HG03558 (cell line): ENCODE measurements around the gene CUTA.

Experiments used
- ATAC-seq: cut with Tn5 transposase; IDR thresholded peaks from one replicate; pipeline ENCODE4 v1.9.1; 2021; ENCODE audit warnings: moderate number of reproducible peaks; ENCODE audit not compliant: unreplicated experiment; ENCODE audit errors: extremely low read depth

CUTA gene

DNA sequence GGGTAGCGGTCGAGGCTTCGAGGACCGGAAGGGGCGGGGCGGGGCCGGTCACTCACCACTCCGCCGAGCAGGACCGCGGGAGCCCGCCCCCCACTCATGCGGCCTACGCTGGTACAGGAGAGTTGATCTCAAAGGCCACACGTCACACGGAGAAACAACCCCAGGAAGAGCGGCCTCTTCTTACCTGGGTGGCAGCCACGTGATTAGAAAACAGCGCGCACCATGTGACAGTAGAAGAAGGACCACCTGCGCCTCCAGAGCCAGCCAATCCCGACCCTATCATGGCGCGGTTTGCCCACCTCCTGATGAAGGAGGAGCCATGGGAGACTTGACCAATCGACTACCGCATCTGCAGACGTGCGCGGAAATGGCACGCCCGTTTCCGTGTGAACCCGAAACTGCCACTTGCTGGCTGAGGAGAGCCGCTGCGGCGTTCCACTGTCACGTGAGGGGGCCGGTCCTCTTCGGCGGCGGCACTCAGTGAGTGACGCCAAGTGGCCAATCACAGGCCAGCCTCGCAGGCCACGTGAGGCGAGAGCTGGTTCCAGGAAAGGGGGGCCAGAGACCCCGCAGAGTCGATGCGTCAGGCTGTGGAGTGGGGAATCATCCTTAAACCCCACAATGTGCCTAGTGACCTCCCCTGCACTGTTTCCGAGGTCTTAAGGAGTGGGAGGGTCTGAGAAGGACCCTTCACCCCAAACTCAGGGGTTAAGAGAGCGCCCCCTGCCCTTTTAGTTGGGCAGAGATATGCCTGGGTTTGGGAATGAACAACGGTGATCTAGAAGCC lies at the start of gene CUTA:
Gene CUTA, minus strand, starts transcription at position 205 of the 787 bp plus-strand sequence. Its CDS starts 107 bp downstream, at position 98.
- ATAC-seq: peak; percentile 55

DNA sequence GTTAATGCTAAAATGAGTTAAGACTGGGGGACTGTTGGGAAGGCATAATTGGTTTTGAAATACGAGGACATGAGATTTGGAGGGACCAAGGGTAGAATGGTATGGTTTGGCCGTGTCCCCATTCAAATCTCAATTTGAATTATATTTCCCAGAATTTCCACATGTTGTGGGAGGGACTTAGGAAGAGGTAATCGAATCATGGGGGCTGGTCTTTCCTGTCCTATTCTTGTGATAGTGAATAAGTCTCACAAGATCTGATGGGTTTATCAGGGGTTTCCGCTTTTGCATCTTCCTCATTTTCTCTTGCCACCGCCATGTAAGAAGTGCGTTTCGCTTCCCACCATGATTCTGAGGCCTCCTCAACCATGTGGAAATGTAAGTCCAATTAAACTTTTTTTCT lies 49.2 kb upstream of the CUTA start:
- no peak for ATAC-seq

DNA sequence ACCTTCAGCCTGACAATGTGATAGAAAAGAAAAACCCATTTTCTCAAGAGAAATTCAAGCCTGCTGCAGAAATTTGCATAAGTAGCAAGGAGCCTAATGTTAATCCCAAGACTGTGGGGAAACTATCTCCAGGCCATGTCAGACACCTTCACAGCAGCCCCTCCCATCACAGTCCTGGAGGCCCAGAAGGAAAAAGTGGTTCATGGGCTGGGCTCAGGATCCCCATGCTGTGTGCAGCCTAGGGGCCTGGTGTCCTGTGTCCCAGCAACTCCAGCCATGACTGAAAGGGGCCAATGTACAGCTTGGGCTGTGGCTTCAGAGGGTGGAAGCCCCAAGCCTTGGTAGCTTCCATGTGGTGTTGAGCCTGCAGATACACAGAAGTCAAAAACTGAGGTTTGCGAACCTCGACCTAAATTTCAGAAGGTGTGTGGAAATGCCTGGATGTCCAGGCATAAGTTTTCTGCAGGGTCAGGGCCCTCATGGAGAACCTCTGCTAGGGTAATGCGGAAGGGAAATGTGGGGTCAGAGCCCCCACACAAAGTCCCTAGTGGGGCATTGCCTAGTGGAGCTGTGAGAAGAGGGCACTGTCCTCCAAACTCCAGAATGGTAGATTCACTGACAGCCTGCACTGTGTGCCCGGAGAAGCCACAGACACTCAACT lies 48.3 kb upstream of the CUTA start:
- ATAC-seq: no peak

DNA sequence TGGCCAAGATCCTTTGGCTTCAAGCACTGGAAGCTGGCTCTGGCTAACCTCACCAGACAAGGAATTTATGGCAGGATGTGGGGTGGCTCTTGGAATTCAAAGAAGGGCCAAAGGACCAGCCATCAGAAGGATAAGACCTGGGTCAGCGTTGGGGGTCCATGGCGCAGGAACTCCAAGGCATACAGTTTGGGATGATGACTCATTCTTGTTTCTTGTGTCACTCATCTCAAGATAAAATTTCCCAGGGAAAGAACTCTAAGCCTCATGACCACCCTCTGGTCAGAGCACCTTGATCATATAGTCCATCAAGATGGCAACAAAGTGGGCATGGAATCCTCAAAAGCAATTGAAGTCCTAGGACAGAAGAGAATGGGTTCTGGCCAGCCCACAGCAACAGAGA lies 41.3 kb upstream of the CUTA start:
- no peak for ATAC-seq

- no peak for ATAC-seq
Measured at GRCh38 chr6:33458676-33459075, 40.8 kb upstream of the CUTA start.

DNA sequence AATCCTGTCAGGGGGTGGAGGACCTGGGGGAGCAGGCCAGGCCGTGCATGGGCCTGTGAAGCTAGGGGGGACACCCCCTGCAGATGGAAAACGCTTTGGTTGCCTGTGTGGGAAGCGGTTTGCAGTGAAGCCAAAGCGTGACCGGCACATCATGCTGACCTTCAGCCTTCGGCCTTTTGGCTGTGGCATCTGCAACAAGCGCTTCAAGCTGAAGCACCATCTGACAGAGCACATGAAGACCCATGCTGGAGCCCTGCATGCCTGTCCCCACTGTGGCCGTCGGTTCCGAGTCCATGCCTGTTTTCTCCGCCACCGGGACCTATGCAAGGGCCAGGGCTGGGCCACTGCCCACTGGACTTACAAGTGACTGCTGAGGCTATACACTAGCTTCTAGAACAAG lies 38.2 kb upstream of the CUTA start:
- ATAC-seq: no peak

DNA sequence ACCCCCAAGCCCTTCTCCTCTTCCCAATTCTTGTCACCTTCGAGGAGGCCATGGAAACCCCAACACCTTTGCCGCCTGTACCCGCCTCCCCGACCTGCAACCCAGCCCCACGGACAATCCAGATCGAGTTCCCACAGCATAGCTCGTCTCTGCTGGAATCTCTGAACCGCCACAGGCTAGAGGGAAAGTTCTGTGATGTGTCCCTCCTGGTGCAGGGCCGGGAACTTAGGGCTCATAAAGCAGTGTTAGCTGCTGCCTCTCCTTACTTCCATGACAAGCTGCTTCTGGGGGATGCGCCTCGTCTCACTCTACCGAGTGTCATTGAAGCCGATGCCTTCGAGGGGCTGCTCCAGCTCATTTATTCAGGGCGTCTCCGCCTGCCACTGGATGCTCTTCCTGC lies 37.1 kb upstream of the CUTA start:
- no peak for ATAC-seq

- ATAC-seq: peak; percentile 98
Measured at GRCh38 chr6:33454009-33454946, 36.4 kb upstream of the CUTA start, which contains the start of gene ZBTB9. Gene ZBTB9, plus strand, starts transcription at chr6:33454576. Its CDS starts 525 bp downstream, at chr6:33455101.

DNA sequence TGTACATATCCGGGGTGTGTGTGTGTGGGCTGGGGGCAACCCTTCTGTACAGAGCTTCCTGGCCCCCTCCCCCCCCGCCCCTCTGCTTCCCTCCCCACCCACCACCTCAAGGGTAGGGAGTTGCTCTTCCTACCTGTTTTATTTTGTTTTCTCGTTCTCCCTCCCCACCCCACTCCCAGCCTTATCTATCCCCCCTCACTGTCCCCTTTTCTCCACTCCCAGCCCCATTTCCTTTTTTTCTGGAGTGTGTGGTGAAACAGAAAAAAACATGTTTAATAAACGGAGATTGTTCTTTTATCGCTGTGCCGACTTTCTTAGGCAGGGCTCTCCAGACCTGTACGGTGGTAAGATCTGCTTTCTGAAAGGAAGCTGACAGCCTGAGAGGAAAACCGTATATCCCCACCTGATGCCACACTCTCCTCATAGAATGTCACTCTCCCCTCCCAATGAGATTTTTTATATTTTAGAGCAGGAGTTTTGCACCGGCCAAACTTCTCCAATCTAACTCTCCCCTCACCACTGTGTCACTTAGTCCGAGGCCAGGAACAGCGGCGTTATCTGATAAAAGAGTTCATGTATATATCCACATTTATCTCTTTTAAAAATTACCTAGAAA lies 35.6 kb upstream of the CUTA start:
- ATAC-seq: no peak

DNA sequence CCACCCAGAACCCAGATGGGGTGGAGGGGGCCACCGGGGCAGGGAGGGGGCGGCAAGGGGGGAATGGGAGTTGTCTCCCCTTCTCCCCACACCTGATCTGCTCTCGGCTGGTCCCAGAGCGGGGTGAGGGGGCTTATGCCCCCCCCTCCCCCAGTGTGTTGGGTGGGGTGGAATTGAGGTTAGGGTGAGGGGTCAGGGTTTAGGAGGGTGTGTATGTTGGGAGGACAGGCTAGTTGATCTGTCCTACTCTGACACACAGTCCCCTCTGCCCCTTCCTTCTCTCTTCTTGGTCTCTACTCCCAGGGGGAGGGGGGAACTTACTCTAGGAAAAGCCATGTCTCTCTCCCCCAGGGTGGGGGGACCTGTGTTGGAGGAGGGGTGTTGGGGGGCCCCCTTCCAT lies 34.6 kb upstream of the CUTA start:
- ATAC-seq: no peak

DNA sequence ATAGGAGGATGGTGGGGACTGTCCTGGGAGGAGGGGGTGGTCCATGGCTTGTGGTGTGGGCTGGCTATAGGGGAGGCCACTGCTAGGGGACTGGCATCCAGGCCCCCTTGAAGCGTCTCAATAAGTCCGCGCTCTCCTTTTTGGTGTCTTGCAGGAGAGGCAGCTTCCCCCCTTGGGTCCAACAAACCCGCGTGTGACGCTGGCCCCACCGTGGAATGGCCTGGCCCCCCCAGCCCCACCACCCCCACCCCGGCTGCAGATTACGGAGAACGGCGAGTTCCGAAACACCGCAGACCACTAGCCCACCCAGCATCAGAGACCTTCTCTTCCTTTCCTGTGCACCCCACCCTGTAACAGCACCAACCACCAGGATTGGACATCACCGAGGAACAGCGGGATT lies 33.7 kb upstream of the CUTA start:
- no peak for ATAC-seq

DNA sequence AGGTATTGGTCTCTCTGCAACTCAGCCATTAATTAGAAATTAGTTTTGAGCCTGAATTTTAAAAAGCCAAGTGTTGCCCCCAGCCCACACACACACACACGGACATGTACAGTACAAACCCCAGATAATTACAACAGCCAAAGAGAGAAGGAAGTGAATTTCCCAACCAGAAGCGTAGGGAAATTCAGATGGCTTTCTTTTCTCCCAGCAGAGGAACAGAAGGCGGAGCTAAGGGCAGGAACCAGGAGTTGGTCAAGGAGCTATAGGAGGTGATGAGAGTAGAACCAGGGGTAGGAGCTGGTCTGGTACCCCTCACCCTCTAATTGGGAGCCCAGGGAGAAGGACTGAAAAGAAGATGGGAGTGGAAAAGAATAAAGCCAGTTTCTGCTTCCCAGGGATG lies 32.5 kb upstream of the CUTA start:
- no peak for ATAC-seq

- no peak for ATAC-seq
Measured at GRCh38 chr6:33446356-33446755, 28.4 kb upstream of the CUTA start.

GRCh38 chr6:33445119-33445603 lies 27.3 kb upstream of the CUTA start:
- ATAC-seq: no peak

DNA sequence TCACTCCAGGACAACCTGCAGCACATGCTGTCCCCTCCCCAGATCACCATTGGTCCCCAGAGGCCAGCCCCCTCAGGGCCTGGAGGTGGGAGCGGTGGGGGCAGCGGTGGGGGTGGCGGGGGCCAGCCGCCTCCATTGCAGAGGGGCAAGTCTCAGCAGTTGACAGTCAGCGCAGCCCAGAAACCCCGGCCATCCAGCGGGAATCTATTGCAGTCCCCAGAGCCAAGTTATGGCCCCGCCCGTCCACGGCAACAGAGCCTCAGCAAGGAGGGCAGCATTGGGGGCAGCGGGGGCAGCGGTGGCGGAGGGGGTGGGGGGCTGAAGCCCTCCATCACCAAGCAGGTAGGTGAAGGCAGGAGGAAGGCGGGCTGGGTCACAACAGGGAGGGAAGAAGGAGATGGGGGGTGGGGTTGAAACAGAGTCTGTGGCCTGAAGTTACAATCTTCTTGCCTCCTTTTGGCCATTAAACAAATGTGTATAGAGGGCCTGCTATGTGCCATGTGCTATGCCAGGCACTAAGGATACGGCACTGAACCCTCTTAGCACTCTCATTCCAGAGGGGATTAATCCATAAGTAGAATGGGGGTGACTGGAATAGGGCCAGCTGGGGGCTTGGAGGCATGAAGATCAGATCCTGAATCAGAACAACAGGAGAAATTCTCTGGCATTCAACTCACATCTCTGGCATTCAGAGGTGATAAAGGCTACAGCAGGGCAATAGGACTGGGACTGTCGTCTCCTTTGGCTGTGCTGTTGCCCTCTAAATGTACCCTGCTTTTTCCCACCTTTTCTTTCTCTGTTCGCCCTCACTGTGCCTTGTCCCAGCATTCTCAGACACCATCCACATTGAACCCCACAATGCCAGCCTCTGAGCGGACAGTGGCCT lies 26.0 kb upstream of the CUTA start:
- no peak for ATAC-seq

DNA sequence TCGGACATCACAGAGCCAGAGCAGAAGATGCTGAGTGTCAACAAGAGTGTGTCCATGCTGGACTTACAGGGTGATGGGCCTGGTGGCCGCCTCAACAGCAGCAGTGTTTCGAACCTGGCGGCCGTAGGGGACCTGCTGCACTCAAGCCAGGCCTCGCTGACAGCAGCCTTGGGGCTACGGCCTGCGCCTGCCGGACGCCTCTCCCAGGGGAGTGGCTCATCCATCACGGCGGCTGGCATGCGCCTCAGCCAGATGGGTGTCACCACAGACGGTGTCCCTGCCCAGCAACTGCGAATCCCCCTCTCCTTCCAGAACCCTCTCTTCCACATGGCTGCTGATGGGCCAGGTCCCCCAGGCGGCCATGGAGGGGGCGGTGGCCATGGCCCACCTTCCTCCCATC lies 25.1 kb upstream of the CUTA start:
- ATAC-seq: no peak

GRCh38 chr6:33442283-33442682 lies 24.4 kb upstream of the CUTA start:
- no peak for ATAC-seq

GRCh38 chr6:33441457-33441856 lies 23.6 kb upstream of the CUTA start:
- ATAC-seq: no peak

DNA sequence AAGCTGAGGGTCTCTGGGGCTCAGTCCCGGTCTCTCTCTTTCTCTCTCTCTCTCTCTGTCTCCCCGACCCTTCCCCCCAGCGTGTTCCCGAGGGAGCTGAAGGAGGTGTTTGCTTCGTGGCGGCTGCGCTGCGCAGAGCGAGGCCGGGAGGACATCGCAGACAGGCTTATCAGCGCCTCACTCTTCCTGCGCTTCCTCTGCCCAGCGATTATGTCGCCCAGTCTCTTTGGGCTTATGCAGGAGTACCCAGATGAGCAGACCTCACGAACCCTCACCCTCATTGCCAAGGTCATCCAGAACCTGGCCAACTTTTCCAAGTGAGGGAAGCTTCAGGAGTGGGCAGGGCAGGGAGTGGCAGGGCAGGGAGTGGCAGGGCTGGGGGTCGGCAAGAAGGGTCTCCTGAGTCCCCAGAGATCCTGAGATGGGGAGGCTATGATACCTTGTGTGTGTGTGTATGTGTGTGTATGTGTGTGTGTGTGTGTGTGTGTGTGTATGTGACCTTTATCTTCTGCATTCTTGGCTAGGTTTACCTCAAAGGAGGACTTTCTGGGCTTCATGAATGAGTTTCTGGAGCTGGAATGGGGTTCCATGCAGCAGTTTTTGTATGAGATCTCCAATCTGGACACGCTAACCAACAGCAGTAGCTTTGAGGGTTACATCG lies 22.9 kb upstream of the CUTA start:
- ATAC-seq: no peak
